ENCODE data around the gene DCUN1D2.
"Not testable (repeated sequence)": the region's sequence is repeated elsewhere in the genome, so short reads cannot be mapped to it uniquely, and the experiment has no call there.

Gene DCUN1D2

DNA sequence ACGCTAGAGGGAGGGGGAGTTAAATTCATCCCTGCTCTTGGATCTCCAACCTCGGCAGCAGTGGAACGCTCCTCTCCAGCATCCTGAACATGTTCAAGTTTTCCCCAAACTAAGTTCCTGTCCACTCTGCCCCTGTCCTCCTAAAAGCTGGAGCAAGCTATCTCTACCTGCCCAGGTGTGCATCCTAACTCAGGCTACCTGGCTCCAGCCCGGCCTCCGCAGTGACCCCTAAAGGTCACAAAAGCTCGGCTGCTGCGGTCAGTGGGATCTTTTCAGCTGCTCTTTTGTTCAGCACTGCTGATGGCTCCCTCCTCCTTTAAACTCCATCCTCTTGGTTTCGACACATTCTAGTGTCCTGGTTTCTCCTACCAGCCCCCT, 1.4 kb downstream of the DCUN1D2 start:
- no peak for DNase-seq

DNA sequence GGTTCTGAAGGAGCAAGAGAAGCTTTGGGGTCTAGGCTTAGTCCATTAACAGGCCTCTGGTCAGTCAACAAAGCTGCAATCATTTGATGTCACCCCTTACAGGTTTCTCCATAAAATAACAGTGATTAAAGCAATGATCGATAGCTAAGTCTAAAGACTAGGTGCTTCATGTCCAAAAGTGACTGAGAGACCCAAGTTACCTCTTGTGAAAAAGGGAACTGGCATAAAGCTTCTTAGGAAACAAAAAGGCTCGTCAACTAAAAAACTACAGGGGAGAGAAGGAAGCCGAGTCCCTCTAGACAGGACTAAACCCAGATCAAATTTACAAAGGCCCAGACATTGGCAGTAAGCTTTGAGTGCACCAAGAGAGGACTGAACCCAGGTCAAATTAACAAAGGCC, 2.2 kb downstream of the DCUN1D2 start:
- DNase-seq, result no peak

DNA sequence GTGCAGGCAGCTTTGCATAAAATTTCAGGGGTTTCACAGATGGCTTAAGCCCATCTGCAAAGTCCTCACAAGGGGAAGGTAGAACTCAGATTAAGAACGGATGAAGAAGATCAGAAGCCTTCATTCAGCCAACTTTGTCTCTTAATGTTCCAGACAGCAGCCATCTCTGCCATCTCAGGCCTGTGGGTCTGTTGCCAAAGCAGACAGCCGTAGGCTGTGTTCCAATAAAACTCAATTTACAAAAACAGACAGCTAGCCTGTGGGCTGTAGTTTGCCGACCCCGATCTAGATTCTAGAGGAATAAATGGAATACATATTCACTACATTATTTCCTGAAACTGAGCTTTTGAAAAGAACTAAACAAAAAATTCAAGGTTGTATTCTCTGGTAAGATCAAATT, 3.8 kb downstream of the DCUN1D2 start:
- no peak for DNase-seq

DNA sequence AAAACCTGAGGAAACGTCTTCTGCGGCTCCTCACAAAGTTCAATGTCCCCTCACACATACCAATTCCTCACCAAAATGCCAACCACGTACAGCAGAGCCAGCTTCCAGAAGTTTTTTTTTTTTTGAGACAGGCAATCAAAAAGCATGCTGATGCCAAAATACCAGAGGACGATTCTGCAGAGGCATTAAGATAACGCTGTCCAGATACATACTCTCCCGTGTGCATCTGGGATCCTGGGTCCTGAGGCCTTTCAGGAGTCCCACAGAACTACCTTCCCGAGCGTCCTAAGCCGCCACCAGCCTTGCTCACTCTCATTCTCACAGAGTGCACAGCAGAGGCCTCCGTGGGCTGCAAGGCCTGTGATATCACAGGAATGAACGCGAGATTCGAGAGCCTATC, 5.0 kb downstream of the DCUN1D2 start:
- DNase-seq, result no peak

DNA sequence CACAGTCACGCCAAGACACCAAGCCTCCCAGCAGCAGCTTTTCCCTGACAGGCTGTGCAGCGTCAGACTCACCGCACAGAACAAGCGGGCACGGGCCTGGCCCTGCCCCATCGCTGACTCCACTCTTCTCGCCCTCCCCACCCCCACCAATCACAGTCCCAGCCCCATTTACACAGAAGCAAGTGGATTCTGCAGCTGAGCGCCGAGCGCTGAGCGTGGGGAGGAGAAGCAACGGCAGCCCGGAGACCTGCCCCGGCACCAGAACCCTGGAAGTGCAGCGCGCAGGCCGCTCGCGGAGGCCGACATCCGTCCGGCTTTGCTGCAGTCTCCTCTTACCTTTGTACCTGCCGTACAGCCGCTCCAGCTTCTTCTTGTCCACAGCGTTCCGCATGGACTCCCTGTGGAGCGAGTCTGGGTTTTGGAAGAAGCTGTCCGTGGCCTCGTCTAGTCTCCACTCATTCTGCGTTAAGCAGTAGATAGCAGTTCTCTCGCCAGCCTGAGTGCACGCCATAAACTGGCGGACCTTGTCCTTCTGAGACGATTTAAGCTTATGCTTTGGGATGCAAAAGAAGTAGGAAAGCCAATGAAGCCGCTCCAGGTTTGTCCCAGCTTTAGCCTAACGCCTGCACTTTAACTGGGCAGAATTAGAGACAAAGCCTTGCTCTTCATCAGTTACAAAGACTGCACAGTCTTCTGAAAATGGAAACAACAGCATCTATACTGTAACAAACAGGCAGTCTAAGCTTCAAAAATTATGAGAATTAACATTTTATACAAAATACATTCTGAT, 6.8 kb downstream of the DCUN1D2 start:
- no peak for DNase-seq

DNA sequence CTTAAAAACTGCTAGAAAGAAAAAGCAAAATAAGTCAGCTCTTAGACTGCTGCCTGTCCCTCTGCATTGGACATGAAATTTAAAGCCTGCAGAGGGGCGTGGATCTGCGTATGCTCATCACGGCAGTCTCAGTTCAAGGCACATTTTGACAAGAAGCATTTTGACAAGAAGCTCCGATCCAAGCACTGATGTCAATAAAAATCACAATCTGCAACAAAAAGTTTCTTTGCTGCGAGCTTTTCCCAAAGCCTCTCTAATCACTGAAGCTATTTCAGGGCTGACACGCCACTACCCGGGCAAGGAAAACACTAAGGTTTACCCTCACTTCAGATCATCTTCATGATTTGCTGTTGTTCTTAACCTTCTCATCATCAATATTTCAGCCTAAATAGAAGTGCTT, 7.4 kb downstream of the DCUN1D2 start:
- DNase-seq, result no peak

DNA sequence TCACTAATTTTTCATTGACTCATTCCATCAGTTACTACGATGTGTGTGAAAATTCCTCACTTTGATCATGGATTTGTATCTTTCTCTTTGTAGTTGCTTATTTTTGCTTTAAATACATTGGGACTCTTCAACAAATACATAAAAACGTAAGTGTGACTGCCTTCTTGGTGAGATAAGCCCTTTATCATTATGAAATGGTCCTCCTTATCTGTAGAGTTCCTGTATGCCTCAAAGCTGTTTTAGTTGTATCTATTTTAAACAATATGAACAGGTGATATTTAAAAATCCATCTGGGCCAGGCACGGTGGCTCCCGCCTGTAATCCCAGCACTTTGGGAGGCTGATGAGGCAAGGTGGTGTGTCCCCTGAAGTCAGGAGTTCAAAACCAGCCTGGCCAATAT, 11.3 kb downstream of the DCUN1D2 start:
- DNase-seq, result no peak

DNA sequence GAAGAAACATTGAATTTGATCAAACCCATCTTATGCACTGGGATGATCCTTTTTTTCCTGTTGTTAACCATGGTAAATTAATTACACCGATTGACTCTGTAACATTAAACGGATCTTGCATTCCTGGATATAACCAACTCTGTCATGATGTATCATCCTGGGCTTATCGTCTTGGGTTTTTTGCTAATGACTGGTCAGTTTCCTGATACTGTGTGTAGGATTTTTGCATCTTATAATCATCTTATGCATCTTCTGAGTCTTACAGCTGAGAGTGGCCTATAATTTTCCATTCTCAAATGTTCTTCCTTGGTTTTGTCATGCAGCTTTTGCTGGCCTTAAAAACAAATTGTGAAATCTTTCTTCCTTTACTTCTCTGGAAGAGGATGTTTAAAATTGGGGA, 12.8 kb downstream of the DCUN1D2 start:
- DNase-seq, result no peak

DNA sequence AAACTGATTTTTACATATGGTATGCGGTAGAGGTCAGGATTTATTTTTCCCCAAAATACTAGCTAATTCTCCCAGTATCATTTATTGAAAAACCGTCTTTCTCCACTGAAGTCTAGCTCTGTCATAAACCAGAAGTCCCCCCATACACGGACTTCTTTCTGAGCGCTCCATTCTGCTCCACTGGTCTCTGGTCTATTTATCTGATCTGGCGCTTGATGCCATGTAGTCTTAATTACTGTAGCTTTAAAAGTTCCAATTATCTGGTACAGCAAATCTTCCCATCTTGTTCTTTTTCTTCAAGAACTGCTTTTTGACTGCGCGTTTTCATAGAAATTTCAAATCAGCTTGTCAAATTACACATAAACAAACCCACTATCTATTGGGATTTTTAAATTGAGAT, 13.7 kb downstream of the DCUN1D2 start:
- DNase-seq, result no peak

DNA sequence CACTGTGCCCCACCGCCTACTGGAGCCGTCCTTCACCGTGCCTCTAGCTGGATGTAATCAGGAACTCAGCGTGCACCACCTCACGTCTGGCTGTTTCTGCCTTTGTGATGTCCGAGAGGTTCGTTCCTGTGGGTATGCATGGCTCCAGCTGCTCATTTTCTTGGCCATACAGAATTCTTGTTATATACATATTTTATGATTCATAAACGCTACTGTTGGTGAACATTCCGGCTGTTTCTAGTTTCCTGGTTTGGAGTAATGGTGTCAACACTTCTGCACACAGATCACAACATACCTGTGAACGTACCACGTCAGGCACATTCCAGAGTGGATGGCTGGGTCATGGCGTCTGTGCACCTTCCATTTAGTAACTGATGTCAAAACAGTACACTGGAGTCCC, 14.6 kb downstream of the DCUN1D2 start:
- no peak for DNase-seq

DNA sequence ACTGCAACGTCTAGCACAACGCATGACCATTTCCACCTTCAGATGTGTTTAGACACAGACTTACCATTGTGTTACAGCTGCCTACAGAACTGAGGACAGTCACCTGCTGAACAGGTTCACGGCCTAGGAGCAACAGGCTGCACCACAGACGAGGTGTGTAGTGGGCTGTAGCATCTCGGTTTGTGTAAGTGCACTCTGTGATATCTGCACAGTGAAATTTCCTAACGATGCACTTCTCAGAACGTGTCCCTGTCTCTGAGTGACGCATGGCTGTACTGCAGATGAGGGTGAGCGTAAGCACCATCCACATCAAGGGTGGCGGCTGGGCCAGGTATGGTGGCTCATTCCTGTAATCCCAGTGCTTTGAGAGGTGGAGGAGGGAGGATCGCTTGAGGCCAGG, 15.2 kb downstream of the DCUN1D2 start:
- DNase-seq, result no peak

DNA sequence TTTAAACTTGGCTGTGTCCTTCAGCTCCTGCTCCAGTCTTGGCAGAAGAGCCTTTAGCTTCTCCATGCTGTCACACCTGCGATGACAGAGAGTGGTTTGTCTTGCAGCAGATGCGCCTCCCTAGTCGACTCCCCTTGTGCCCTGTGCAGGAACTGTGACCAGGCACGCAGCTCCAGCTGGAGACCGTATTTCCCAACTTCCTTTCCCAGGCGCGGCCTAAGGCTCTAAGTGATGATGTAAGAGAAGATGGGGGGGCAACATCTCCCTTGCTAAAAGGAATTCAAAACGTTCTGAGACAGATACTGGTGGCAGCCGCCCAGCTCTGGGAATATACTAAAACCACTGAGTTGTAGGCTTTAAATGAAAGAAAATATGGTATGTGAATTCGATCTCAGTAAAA, 16.3 kb downstream of the DCUN1D2 start:
- no peak for DNase-seq

DNA sequence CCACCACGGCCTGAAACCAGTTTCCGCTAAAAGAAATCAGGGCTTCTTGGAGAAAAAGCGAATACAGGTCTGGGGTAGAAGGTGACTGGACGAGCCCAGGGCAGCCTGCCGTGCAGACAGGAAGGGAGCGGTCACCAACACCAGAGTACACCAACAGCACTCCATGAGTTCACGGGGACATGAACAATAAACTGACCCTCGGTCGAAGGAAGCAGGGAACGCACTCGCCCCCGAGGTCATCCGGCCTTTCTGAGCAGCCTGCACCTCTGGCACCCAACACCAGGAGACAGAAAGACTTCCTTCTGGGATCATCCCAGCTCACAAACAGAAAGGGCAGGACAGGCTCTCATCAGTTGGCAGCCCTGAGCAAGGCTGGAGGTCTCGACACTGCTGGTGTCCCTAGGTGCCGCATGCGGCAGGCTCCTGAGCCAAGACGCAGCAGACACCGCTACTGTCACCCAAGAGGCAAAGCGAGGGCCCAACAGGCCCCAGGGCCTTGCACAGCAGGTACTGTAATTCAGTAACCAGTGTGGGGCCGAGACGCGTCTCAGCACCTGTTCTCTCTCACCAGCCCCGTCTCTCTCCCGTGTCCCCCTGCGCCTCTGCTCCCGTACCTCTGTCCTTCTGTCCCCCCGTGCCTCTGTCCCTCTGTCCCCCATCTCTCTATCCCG, 18.0 kb downstream of the DCUN1D2 start:
- DNase-seq, result no peak

DNA sequence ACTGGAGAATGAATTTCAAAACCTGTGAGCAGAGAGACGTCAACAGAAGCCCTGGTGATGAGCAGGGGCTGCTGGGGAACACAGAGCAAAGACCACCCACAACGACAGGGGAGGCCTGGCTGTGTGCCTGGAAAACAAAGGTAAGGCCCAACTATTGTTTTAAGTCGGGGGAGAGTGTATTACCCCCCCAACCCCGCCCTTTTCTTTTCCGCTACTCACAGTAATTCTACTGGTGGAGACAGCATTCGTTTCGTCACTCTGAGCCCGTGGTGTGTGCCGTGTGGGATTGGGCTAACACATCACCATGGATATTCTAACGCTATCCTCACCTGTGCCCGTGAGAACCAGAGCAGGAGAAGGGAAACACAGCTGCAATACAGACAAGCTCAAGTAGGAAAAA, 18.7 kb downstream of the DCUN1D2 start:
- DNase-seq, result no peak

DNA sequence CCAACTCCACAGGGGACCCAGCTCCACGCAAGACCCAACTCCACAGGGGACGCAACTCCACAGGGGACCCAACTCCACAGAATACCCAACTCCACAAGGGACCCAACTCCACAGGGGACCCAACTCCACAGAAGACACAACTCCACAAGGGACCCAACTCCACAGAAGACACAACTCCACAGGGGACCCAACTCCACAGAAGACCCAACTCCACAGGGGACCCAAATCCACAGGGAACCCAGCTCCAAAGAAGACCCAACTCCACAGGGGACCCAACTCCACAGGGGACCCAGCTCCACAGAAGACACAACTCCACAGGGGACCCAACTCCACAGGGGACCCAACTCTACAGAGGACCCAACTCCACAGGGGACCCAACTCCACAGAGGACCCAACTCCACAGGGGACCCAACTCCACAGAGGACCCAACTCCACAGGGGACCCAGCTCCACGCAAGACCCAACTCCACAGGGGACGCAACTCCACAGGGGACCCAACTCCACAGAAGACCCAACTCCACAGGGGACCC, 19.8 kb downstream of the DCUN1D2 start:
- DNase-seq, result not testable (repeated sequence)

DNA sequence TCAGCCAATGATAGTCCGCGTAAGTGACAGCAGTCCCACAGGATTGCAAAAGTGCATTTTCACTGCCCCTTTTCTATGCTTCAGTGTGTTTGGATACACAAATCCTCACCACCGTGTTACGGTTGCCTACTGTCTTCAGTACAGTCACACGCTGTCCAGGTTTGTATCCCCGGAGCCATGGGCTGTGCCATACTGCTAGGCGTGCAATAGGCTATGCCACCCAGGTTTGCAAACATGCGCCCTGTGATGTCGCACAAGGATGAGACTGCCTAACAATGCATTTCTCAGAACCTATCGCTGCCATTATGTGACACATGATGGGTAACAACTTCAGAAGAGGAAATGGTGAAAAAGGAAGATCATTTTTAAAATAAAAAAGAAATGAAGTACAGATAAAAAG, 20.4 kb downstream of the DCUN1D2 start:
- no peak for DNase-seq

DNA sequence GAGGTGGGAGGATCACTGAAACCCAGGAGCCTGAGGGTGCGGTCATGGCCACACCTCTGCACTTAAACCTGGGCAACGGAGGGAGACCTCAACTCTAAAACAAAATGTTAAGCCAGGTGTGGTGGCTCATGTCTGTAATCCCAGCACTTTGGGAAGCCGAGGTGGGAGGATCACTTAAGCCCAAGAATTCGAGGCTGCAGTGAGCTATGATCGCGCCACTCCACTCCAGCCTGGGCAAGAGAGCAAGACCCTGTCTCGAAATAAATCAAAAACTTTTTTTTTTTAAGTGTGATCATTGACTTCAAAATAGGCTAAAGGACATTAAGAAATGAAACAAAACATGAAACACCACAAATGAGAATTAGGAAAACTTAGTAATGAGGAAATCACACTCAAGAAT, 20.9 kb downstream of the DCUN1D2 start:
- DNase-seq, result no peak

DNA sequence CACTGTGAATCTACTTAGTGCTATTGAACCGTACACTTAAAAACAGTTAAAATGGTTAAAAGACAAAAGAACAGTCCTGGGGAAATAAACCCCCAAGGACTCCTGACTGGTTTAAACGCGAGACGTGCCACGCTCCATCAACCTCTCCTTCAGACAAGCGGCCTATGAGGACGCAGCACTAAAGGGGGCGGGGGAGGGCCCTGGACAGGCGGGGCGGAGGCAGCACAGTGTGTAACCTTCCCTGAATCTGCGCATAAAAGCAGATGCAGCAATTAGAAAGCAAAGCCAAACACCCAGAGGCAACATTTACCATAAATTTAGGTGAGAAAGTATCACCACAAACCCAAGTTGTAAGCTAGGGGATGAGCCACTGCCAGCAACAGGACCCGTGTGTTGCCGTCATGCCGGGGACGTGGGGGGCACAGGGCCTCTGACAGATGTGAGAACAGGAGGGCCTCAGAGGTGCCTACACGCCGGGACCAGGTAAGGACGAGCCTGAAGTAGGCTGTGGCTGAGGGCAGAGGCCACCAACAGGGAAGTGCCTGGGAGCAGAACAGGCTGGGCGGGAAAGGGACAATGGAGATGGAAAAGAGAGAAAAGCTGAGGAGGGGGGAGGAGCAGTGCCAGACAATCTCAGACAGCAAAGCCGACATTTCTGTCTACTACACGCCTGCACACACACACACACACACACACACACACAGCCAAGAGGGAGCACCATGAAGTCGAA, 21.9 kb downstream of the DCUN1D2 start:
- DNase-seq, result no peak

DNA sequence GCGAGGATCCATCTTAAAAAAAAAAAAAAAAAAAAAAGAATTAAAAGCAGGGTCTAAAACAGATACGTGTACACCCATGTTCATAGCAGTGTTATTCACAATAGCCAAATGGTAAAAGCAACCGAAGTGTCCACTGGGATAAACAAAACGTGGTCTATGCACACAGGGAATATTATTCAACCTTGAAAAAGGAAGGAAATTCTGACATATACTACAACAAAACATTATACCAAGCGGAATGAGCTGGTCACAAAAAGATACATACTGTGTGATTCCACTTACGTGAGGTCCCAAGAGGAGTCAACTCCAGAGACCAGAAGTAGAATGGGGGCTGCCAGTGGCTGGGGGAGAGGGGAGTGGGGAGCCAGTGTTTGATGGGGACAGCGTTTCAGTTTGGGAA, 22.5 kb downstream of the DCUN1D2 start:
- no peak for DNase-seq

DNA sequence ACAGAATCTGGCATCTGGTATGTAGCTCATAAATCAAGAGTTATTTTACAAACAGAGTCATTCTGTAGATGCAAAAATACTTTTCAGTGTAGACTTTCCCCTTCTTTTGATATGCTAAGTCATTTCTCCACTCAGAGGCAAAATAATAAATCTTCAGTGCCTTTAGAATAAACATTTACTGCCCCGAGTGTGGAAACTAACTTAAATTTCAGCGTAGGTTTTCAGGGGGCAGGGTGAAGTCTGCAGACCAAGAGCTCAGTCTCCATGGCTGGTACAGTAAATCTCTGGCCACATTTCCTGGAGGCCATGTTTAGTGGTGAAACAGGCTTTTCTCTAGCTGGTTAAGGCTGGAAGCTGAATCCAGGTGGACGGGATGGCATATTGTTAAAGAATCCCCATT, 24.1 kb downstream of the DCUN1D2 start:
- DNase-seq, result no peak

DNA sequence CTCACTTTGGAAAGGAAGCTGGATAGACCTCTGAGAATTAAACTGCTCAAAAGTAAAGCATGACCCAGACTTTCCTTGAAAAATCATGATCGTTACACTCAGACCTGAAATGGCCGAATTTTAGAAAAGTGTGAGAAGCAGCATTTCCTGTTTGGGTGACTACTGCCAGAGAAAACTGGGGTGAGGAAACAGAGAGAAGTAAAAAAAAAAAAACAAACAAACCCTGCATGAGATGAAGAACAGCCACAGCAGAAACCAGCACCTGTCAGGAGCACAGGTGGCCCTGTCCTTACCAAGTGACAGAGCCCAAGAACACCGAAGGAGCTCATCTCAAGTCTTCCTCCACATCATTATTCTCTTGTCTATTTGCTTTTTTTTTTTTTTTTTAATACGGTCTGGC, 25.2 kb downstream of the DCUN1D2 start:
- DNase-seq, result no peak

DNA sequence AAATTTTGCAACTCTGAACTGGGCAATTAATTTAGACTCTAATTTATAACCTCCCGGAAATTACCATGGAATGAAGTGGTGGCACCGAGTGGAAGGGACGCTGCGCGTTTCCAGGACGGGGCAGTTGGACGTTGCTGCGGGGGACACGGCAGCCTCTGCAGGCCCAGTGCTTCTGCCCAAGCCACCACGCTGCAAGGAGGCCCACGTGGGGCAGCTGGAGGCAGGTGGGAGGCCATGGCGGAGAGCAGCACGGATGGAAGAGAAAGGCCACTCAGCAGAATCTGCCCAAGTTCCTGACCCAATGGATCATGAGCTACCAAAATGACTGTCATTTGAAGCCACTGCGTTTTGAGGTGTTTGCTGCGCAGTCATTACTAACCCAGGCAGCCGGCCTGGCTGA, 26.0 kb downstream of the DCUN1D2 start:
- DNase-seq, result no peak

DNA sequence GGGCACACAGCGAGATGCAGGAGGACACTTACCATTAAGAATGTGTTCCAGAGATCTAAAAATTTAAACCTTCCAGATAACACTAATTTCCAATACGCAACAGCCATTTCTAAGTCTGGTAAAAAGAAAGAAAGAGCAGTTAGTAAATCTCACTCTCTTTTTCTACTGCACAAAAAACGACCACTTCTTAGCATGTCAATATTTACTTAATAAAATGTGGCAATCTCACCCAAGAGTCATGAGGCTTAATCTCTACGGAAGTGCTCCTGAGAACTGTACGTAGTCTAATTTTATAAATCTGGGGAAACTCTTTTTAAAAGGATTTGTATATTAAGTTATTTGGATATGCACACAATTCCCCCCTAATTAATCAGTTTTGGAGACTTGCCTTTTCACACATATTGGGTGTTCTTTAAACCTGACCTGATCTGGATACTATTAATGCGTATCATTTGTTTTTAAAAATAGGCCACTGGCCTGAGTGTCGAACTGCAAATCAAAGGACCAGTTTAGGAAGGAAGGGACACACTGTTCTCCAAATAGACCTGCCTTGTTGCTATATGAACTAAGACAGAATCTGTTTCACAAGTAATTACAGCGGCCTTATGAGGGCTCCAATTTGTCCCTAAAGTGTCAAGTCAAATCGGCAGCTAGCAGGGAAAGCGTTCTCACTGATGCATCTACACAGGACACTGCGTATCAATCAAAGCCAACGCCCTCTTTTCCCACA, 29.3 kb downstream of the DCUN1D2 start:
- DNase-seq, result no peak

All from stimulated activated CD4-positive, alpha-beta T cell treated with anti-CD3 and anti-CD28 coated beads, Interleukin-4, amount 100 ng/mL, for 1 hour (primary cell).